ENCODE results near the gene PIEZO1.

DNA sequence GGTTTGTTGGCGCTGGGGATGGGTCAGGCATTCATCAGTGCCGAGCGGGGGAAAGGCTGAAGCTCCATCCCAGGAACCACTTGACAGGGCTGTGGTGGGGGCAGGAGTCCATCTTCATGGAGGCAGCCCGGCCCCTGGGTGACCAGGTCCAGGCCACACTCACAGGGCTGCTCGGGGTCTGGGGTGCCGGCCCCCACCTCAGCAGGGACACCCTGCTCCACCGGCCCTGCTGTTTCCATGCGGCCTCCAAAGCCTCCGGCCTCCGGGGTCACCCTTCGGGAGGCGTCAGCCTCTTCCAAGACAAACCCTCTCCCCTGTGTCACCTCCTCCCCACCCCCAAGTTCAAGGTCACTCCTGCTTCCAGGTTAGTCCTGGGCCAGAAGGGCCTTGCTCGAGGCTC lies 49.6 kb upstream of the PIEZO1 start:
- TF ChIP-seq CTCF (conservative IDR thresholded peaks at IDR 0.05) (no peak), ZFX (IDR thresholded peaks at IDR 0.05) (no peak)

Data from C4-2B (cell line).